ENCODE results near the gene SIX1.
A peak's percentile ranks its signal among the peaks of the same experiment; 100 is the strongest.

Gene SIX1

GRCh38 chr14:60658909-60659585, 9.8 kb upstream of the SIX1 start:
- H3K36me3 Mint-ChIP-seq (ENCODE audit: low read depth) = no peaks in the 10 kb centered on the region
- H3K27ac Mint-ChIP-seq = no peak overlapping the region
- no peak overlapping the region for H3K4me3 Mint-ChIP-seq
- H3K27me3 Mint-ChIP-seq = peaks cover 88% of the 10 kb centered on the region
- peaks cover 34% of the 10 kb centered on the region for H3K4me1 Mint-ChIP-seq (ENCODE audit: low read depth)
- H3K9me3 Mint-ChIP-seq = no peaks in the 10 kb centered on the region

- Mint-ChIP-seq H3K27me3 (peaks cover 88% of the 10 kb centered on the region), H3K4me3 (peak overlapping the region; percentile 83), H3K27ac (peak overlapping the region; percentile 56), H3K36me3 (ENCODE audit: low read depth) (no peaks in the 10 kb centered on the region), H3K9me3 (no peaks in the 10 kb centered on the region), H3K4me1 (ENCODE audit: low read depth) (peaks cover 42% of the 10 kb centered on the region)
These were observed 9.0 kb upstream of the SIX1 start for GRCh38 chr14:60658211-60658690.

- Mint-ChIP-seq H3K4me3 (peak overlapping the region; percentile 83), H3K9me3 (no peaks in the 10 kb centered on the region), H3K27ac (peak overlapping the region; percentile 56), H3K27me3 (peaks cover 88% of the 10 kb centered on the region), H3K4me1 (ENCODE audit: low read depth) (peaks cover 46% of the 10 kb centered on the region), H3K36me3 (ENCODE audit: low read depth) (no peaks in the 10 kb centered on the region)
These were observed 8.4 kb upstream of the SIX1 start for GRCh38 chr14:60657456-60658210.

GRCh38 chr14:60656686-60657455, 7.6 kb upstream of the SIX1 start:
- peaks cover 52% of the 10 kb centered on the region for H3K4me1 Mint-ChIP-seq (ENCODE audit: low read depth)
- H3K27ac Mint-ChIP-seq = no peak overlapping the region

GRCh38 chr14:60655898-60656685, 6.8 kb upstream of the SIX1 start:
- Mint-ChIP-seq H3K9me3 (no peaks in the 10 kb centered on the region), H3K27ac (peak overlapping the region; percentile 52), H3K4me3 (peak overlapping the region; percentile 83), H3K36me3 (ENCODE audit: low read depth) (no peaks in the 10 kb centered on the region), H3K27me3 (peaks cover 90% of the 10 kb centered on the region), H3K4me1 (ENCODE audit: low read depth) (peaks cover 58% of the 10 kb centered on the region)

More at GRCh38 chr14:60656686-60657455, 7.6 kb upstream of the SIX1 start:
- Mint-ChIP-seq H3K9me3 (no peaks in the 10 kb centered on the region), H3K4me3 (peak overlapping the region; percentile 83), H3K27me3 (peaks cover 89% of the 10 kb centered on the region), H3K36me3 (ENCODE audit: low read depth) (no peaks in the 10 kb centered on the region)

- peaks cover 58% of the 10 kb centered on the region for H3K4me1 Mint-ChIP-seq (ENCODE audit: low read depth)
- no peaks in the 10 kb centered on the region for H3K9me3 Mint-ChIP-seq
- peaks cover 93% of the 10 kb centered on the region for H3K27me3 Mint-ChIP-seq
- no peaks in the 10 kb centered on the region for H3K36me3 Mint-ChIP-seq (ENCODE audit: low read depth)
- peak overlapping the region; percentile 83 for H3K4me3 Mint-ChIP-seq
- H3K27ac Mint-ChIP-seq = no peak overlapping the region
These were observed 6.0 kb upstream of the SIX1 start for GRCh38 chr14:60655119-60655897.

GRCh38 chr14:60654334-60654821, 5.1 kb upstream of the SIX1 start:
- H3K9me3 Mint-ChIP-seq = no peaks in the 10 kb centered on the region
- no peak overlapping the region for H3K27ac Mint-ChIP-seq
- H3K4me3 Mint-ChIP-seq = no peak overlapping the region
- peaks cover 66% of the 10 kb centered on the region for H3K4me1 Mint-ChIP-seq (ENCODE audit: low read depth)
- H3K36me3 Mint-ChIP-seq (ENCODE audit: low read depth) = no peaks in the 10 kb centered on the region
- H3K27me3 Mint-ChIP-seq = peaks cover 92% of the 10 kb centered on the region

GRCh38 chr14:60653701-60654161, 4.5 kb upstream of the SIX1 start:
- peaks cover 69% of the 10 kb centered on the region for H3K4me1 Mint-ChIP-seq (ENCODE audit: low read depth)

GRCh38 chr14:60652674-60653651, 3.7 kb upstream of the SIX1 start:
- Mint-ChIP-seq H3K27ac (no peak overlapping the region), H3K27me3 (peaks cover 87% of the 10 kb centered on the region), H3K4me3 (peak overlapping the region; percentile 32), H3K9me3 (no peaks in the 10 kb centered on the region), H3K4me1 (ENCODE audit: low read depth) (peaks cover 71% of the 10 kb centered on the region), H3K36me3 (ENCODE audit: low read depth) (no peaks in the 10 kb centered on the region)

More at GRCh38 chr14:60653701-60654161, 4.5 kb upstream of the SIX1 start:
- no peaks in the 10 kb centered on the region for H3K9me3 Mint-ChIP-seq
- no peak overlapping the region for H3K27ac Mint-ChIP-seq
- peak overlapping the region; percentile 32 for H3K4me3 Mint-ChIP-seq
- H3K27me3 Mint-ChIP-seq = peaks cover 89% of the 10 kb centered on the region
- no peaks in the 10 kb centered on the region for H3K36me3 Mint-ChIP-seq (ENCODE audit: low read depth)

GRCh38 chr14:60651796-60652673, 2.8 kb upstream of the SIX1 start:
- H3K4me1 Mint-ChIP-seq (ENCODE audit: low read depth) = peaks cover 71% of the 10 kb centered on the region
- H3K27ac Mint-ChIP-seq = no peak overlapping the region
- no peaks in the 10 kb centered on the region for H3K9me3 Mint-ChIP-seq
- peak overlapping the region; percentile 7 for H3K4me3 Mint-ChIP-seq
- no peaks in the 10 kb centered on the region for H3K36me3 Mint-ChIP-seq (ENCODE audit: low read depth)
- H3K27me3 Mint-ChIP-seq = peaks cover 88% of the 10 kb centered on the region

- Mint-ChIP-seq H3K4me1 (ENCODE audit: low read depth) (peaks cover 68% of the 10 kb centered on the region), H3K9me3 (no peaks in the 10 kb centered on the region), H3K27me3 (peaks cover 95% of the 10 kb centered on the region), H3K27ac (no peak overlapping the region), H3K4me3 (no peak overlapping the region), H3K36me3 (ENCODE audit: low read depth) (no peaks in the 10 kb centered on the region)
These were observed 2.0 kb upstream of the SIX1 start for GRCh38 chr14:60651086-60651795.
